HepG2 (cell line): ENCODE measurements around the gene TADA3. TPM values are rescaled to one million over a fixed set of nuclear protein-coding genes. Genes with fewer than 3 reads are reported as not detected.
A peak's percentile ranks its signal among the peaks of the same experiment; 100 is the strongest.

Experiments used
- ATAC-seq: fragments of 200-7000 bp; cut with Tn5 transposase; 3 replicates; pipeline ENCODE4 v1.9.1; 2020; ENCODE audit warnings: mild to moderate bottlenecking, moderate library complexity
- BruUV-seq: library from RNA; stranded (reverse); fragments of 400-500 nt; replicated peaks from 2 replicates; lab custom pipeline; 2021; lab: Mats Ljungman, UMichigan
- CTCF ChIA-PET: fragments of 300-600 bp; formaldehyde crosslinking; extraction: SDS; loops from one replicate; lab custom pipeline; 2021; ENCODE audit warnings: low total read pairs, inconsistent platforms, low intra/inter-chr PET ratio; lab: Yijun Ruan, JAX
- POLR2A ChIA-PET: fragments of 350-600 bp; sonication (Branson Sonifier 250); formaldehyde crosslinking; loops from one replicate; lab custom pipeline; 2020; ENCODE audit warnings: antibody characterized with exemption, inconsistent platforms; lab: Yijun Ruan, JAX
- DNase-seq: peaks from one replicate; pipeline ENCODE4 v3.0.0-alpha.2; 2015; ENCODE audit warnings: low spot score
- FAIRE-seq: peaks from 3 replicates; lab custom pipeline; 2011; peaks lifted over from hg19 to GRCh38; lab: Jason Lieb, UNC
- H2AFZ ChIP-seq: one replicate; pipeline ENCODE4 v1.6.1; 2011; ENCODE audit warnings: low read length, inconsistent platforms
- H3K27ac ChIP-seq: fragments of 300-600 bp; 3 replicates; pipeline ENCODE4 v1.8.0; 2011; ENCODE audit warnings: mixed run types, mild to moderate bottlenecking, mixed read lengths, low read length, inconsistent platforms; ENCODE audit not compliant: insufficient read depth; ENCODE audit errors: extremely low read length
- H3K27me3 ChIP-seq, 2 experiments: fragments of 200-600 bp in 1 of 2; 2 replicates in 1 of 2; 3 replicates in 1 of 2; pipeline versions ENCODE4 v1.6.0 to v1.8.0; 2011; ENCODE audit warnings: low read length in 2 of 2, mild to moderate bottlenecking in 2 of 2, moderate library complexity in 2 of 2, inconsistent platforms in 1 of 2; ENCODE audit not compliant: insufficient read depth in 2 of 2, control insufficient read depth in 1 of 2
- H3K36me3 ChIP-seq, 2 experiments: fragments of 200-600 bp in 1 of 2; replicated peaks in 1 of 2; 2 replicates in 1 of 2; 3 replicates in 1 of 2; pipeline versions ENCODE4 v1.5.1 to v1.8.0; 2011; ENCODE audit warnings: low read length in 2 of 2, inconsistent platforms in 1 of 2; ENCODE audit not compliant: insufficient read depth in 2 of 2, control insufficient read depth in 1 of 2
- H3K4me1 ChIP-seq: 2 replicates; pipeline ENCODE4 v1.5.1; 2012; ENCODE audit warnings: low read length, inconsistent platforms; ENCODE audit not compliant: insufficient read depth
- H3K4me2 ChIP-seq: 2 replicates; pipeline ENCODE4 v1.6.0; 2011; ENCODE audit warnings: low read depth, low read length, inconsistent platforms
- H3K4me3 ChIP-seq, 3 experiments: fragments of 200-600 bp in 1 of 3; sonication (generic), shearing (Covaris generic) in 1 of 3; replicated peaks in 1 of 3; 2 replicates each; pipeline ENCODE4 v1.5.1; 2011 to 2016; ENCODE audit warnings: low read length in 3 of 3, inconsistent platforms in 2 of 3, low read depth in 2 of 3, mild to moderate bottlenecking in 2 of 3, control low read depth in 1 of 3, mixed read lengths in 1 of 3; ENCODE audit not compliant: insufficient read depth in 1 of 3
- H3K79me2 ChIP-seq: one replicate; pipeline ENCODE4 v1.6.1; 2011; ENCODE audit warnings: low read length, inconsistent platforms; ENCODE audit not compliant: insufficient read depth
- H3K9ac ChIP-seq: 2 replicates; pipeline ENCODE4 v1.6.0; 2011; ENCODE audit warnings: mild to moderate bottlenecking, low read depth, low read length, inconsistent platforms; ENCODE audit not compliant: insufficient read depth
- H3K9me3 ChIP-seq: 2 replicates; pipeline ENCODE4 v1.5.1; 2012; ENCODE audit warnings: mild to moderate bottlenecking, low read length
- H4K20me1 ChIP-seq: 2 replicates; pipeline ENCODE4 v1.6.0; 2011; ENCODE audit warnings: inconsistent platforms, mild to moderate bottlenecking, low read length, moderate library complexity; ENCODE audit not compliant: insufficient read depth
- BRCA1 ChIP-seq: sonication (generic); formaldehyde crosslinking; IDR thresholded peaks from 2 replicates; pipeline ENCODE4 v1.4.0; 2020; ENCODE audit warnings: missing genetic modification reagents
- CTCF ChIP-seq: sonication (generic); formaldehyde crosslinking; IDR thresholded peaks from 2 replicates; pipeline ENCODE4 v1.5.0; 2020; ENCODE audit warnings: mild to moderate bottlenecking, missing genetic modification reagents, moderate library complexity
- FIP1L1 ChIP-seq: fragments of 200-400 bp; formaldehyde crosslinking; IDR thresholded peaks from 2 replicates; pipeline ENCODE4 v1.6.1; 2018; ENCODE audit warnings: low read depth, mild to moderate bottlenecking, low read length, moderate library complexity, borderline replicate concordance; ENCODE audit not compliant: insufficient read depth
- RAD21 ChIP-seq: fragments of 450-650 bp; formaldehyde crosslinking; IDR thresholded peaks from 2 replicates; pipeline ENCODE4 v1.5.0; 2020; ENCODE audit warnings: mild to moderate bottlenecking
- STAG1 ChIP-seq: sonication (generic); formaldehyde crosslinking; IDR thresholded peaks from 2 replicates; pipeline ENCODE4 v1.4.0; 2020; ENCODE audit warnings: missing genetic modification reagents
- WGBS: methylation state at CpG from one replicate; pipeline ENCODE4 v1.1.6; 2017; ENCODE audit warnings: low lambda C conversion rate; 5-methylcytosine and 5-hydroxymethylcytosine counted together
- in situ Hi-C: cut with HindIII; loops from 2 replicates; pipeline ENCODE4 v1.10.0; 2017; ENCODE audit warnings: low pct_unique_long_range_greater_than_20kb; ENCODE audit not compliant: extremely low pct_ligation_motif_present
- intact Hi-C: fragments of 100-400 bp; cut with micrococcal nuclease; formaldehyde crosslinking; loops from one replicate; pipeline ENCODE4 v1.10.0; 2022; ENCODE audit not compliant: unreplicated experiment
- polyA plus RNA-seq, 8 experiments: library from polyadenylated mRNA; depleted of rRNA in 3 of 8; stranded (reverse) in 7 of 8; unstranded in 1 of 8; fragments of >200 nt; fragmentation: Illumina TruSeq in 4 of 8; extraction: Trizol in 4 of 8; gene quantifications; 2 replicates each; pipeline versions ENCODE4 v1.2.1 to v1.2.3, GENCODE V29; 2011 to 2016; ENCODE audit warnings: low read depth in 4 of 8, missing spikeins in 1 of 8, mixed read lengths in 1 of 8; ENCODE audit not compliant: insufficient read depth in 1 of 8
- total RNA-seq, 5 experiments: library from RNA; depleted of rRNA; stranded (reverse); fragments of >200 nt; fragmentation: Illumina TruSeq; extraction: Trizol; gene quantifications; 2 replicates each; pipeline ENCODE4 v1.2.3, GENCODE V29; 2016; ENCODE audit warnings: low read depth in 1 of 5

The TADA3 gene
- total and polyA plus RNA-seq, 2 of the 13 experiments (the other 11 are each of a cell fraction or from before 2014, with no cell fraction given): 32.1 to 37.1 TPM

DNA sequence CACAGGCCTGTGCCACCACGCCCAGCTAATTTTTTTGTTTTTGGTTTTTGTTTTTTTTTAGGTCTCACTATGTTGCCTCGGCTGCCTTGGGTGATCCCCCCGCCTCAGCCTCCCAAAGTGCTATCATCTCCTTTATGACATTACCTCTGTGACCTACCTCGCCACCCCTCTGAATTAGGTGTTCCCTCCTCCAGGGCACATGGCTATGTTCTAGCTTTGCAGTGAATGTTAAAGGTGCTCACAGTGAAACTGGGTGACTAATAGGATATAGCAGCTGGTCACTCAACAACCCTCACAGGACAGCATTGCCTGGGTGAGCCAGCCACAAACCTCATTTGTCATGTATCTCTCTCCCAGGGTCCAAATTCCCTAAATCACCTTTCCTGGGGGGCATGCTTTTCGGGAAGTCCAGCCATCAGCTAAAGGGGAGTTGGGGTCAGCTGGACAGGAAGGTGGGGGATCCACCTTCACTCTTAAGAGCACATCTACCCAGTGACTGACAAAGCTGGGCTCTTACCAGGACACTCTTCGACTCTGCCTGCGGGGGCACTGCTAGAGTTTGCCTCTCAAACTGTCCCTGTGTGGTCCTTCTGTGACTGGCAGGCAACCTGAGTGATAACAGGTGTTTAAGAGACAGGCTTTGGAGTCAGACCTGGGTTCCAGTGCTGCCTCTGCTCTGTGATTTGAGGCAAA lies 16.2 kb upstream of the TADA3 start:
- intact Hi-C loops: no loop called here
- H3K36me3 ChIP-seq: peaks cover 19 to 45% of the 10 kb centered on the region in 2 experiments
- no peak overlapping the region for H3K4me2 ChIP-seq
- H3K4me1 ChIP-seq: no peaks in the 10 kb centered on the region
- in situ Hi-C loops: no loop called here
- H3K9ac ChIP-seq: no peak overlapping the region
- ATAC-seq (peak; percentile 88), DNase-seq (peak; percentile 31), FAIRE-seq (peak; percentile 74)
- TF ChIP-seq RAD21 (CRISPR knock-in tag) (0 out of 2 replicates have a peak, but pooled peaks have one; percentile 34), FIP1L1 (no peak), CTCF (CRISPR knock-in tag) (peak; percentile 48), STAG1 (CRISPR knock-in tag) (peak; percentile 46; the same call in 1 of the 2 replicates), BRCA1 (CRISPR knock-in tag) (no peak)
- ChIA-PET CTCF (no interaction called here), POLR2A (interaction anchor here (1.2 to 2.7 kb wide), 3 partner anchors 12 to 59 kb away, joined by 3 to 13 read pairs (median 5); partner anchors contain the start of genes ARPC4, OGG1 and TADA3)
- no peaks in the 10 kb centered on the region; a peak in 1 of 5 replicates for H3K27me3 ChIP-seq
- WGBS: 96% methylated on average over 6 of the region's 7 CpGs
- H2AFZ ChIP-seq: no peak overlapping the region
- no TSS peak for BruUV-seq
- no peaks in the 10 kb centered on the region for H4K20me1 ChIP-seq
- H3K9me3 ChIP-seq: no peaks in the 10 kb centered on the region
- H3K4me3 ChIP-seq: no peak overlapping the region
- no peaks in the 10 kb centered on the region for H3K79me2 ChIP-seq
- H3K27ac ChIP-seq: no peak overlapping the region
